ENCODE data around the gene HS3ST6. TPM values are rescaled to one million over a fixed set of nuclear protein-coding genes. Genes with fewer than 3 reads are reported as not detected.
A peak's percentile ranks its signal among the peaks of the same experiment; 100 is the strongest.

HS3ST6 gene
- total RNA-seq, 1 experiment from 2014 or later: not detected

- H3F3A ChIP-seq (ENCODE audit: low read length, unreplicated experiment): no peaks in the 10 kb centered on the region
- no TSS peak for BruUV-seq (replicated peaks)
- no peak overlapping the region for H3K9ac ChIP-seq (ENCODE audit: low read length)
- no peaks in the 10 kb centered on the region for H3K9me2 ChIP-seq (replicated peaks; ENCODE audit: low read length)
- POLR2A ChIA-PET (ENCODE audit: unreplicated experiment): no interaction called here
- no peaks in the 10 kb centered on the region for H3K9me3 ChIP-seq (ENCODE audit: low read length)
- no peak overlapping the region for H3K4me3 ChIP-seq (ENCODE audit: low read length)
- TF ChIP-seq EZH2 (IDR thresholded peaks at IDR 0.05; ENCODE audit: low read length, unreplicated experiment): no peak
- H3K27me3 ChIP-seq (ENCODE audit: low read length): peaks cover 17% of the 10 kb centered on the region
- H3K79me2 ChIP-seq (ENCODE audit: low read length): no peaks in the 10 kb centered on the region
- no peak overlapping the region for H2AFZ ChIP-seq (ENCODE audit: low read length)
- no peak overlapping the region for H3K4me2 ChIP-seq (ENCODE audit: low read length)
- no peaks in the 10 kb centered on the region for H3K36me3 ChIP-seq (ENCODE audit: low read depth, low read length)
- ATAC-seq (no peak), DNase-seq (no peak)
- peaks cover 6% of the 10 kb centered on the region; the same call in 1 of the 2 replicates for H3K4me1 ChIP-seq (ENCODE audit: insufficient read depth, low read length)
- no peak overlapping the region for H3K27ac ChIP-seq (ENCODE audit: low read length)
- CTCF ChIA-PET: no interaction called here
- intact Hi-C loops (cut with micrococcal nuclease): no loop called here
- no peaks in the 10 kb centered on the region for H4K20me1 ChIP-seq (ENCODE audit: low read length)
These were observed 5.9 kb upstream of the HS3ST6 start for GRCh38 chr16:1924095-1924494.

DNA sequence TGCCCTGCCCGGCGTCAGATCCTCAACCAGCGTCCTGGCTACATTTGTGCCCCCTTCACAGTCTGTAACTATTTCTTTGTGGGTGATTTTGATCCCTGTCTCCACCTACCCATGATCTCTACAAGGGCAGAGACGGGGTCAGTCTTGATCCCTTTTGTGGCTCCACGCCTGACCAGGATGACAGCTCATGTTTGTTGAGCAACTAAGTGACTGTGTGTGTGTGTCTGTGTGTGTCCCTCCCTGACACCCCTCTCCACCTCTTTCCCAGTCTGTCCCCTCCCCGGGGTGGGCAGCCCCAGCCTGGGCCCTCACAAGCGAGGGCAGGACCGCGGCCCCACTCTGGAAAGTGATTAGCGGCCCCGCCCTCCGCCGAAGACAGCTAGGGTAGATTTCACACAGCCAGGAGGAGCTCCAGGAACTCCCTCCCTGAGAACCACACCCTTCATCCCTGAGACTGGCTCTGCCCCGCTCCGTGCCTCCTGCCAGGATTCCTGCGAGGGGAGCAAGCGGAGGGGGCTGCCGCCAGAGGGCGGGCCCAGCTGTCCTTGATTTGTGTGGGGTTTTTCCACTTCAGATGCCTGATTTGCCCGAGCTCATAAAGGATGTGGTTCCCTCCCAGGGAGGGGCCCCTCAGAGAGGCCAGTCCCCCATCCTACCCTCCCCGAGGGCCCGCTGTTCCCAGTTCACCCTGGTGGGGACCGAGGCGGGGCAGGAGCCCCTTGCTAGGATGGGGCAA is 5.3 kb upstream of the HS3ST6 start:
- peaks cover 23% of the 10 kb centered on the region for H3K27me3 ChIP-seq (ENCODE audit: low read length)
- H3F3A ChIP-seq (ENCODE audit: low read length, unreplicated experiment): no peaks in the 10 kb centered on the region
- H3K4me1 ChIP-seq (ENCODE audit: insufficient read depth, low read length): peaks cover 6% of the 10 kb centered on the region; the same call in 1 of the 2 replicates
- no peak overlapping the region for H3K27ac ChIP-seq (ENCODE audit: low read length)
- peak; percentile 46 for DNase-seq
- no peaks in the 10 kb centered on the region for H4K20me1 ChIP-seq (ENCODE audit: low read length)
- ChIA-PET POLR2A (ENCODE audit: unreplicated experiment) (no interaction called here), CTCF (no interaction called here)
- intact Hi-C loops (cut with micrococcal nuclease): no loop called here
- H3K4me3 ChIP-seq (ENCODE audit: low read length): no peak overlapping the region
- no peak for TF ChIP-seq EZH2phosphoT487 (IDR thresholded peaks at IDR 0.05; ENCODE audit: borderline replicate concordance, low read length)
- no peak for TF ChIP-seq EZH2 (IDR thresholded peaks at IDR 0.05; ENCODE audit: low read length, unreplicated experiment)
- peak; percentile 33 for TF ChIP-seq CTCF (conservative IDR thresholded peaks at IDR 0.05; ENCODE audit: low read depth, low read length)
- H3K9me2 ChIP-seq (replicated peaks; ENCODE audit: low read length): no peaks in the 10 kb centered on the region
- H3K9ac ChIP-seq (ENCODE audit: low read length): no peak overlapping the region
- no peak overlapping the region for H3K4me2 ChIP-seq (ENCODE audit: low read length)
- no TSS peak for BruUV-seq (replicated peaks)
- no peaks in the 10 kb centered on the region for H3K79me2 ChIP-seq (ENCODE audit: low read length)
- no peaks in the 10 kb centered on the region for H3K36me3 ChIP-seq (ENCODE audit: low read depth, low read length)
- no peaks in the 10 kb centered on the region for H3K9me3 ChIP-seq (ENCODE audit: low read length)
- peak; percentile 65; the same call in 1 of the 2 replicates for ATAC-seq
- H2AFZ ChIP-seq (ENCODE audit: low read length): no peak overlapping the region

DNA sequence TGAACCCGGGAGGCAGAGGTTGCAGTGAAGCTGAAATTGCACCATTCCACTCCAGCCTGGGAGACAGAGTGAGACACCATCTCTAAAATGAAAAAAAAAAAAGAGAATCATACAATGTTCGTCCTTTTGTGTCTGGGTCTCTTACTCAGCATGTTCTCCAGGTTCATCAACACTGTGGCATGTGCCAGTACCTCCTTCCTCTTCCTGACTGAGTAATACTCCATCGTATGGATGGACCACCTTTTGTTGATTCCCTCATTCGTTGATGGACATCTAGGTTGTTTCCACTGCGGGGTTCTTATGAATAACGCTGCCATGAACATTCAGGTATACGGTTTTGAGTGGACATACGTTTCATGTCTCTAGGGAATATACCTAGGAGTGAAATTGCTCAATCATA is 4.1 kb upstream of the HS3ST6 start:
- H3K4me3 ChIP-seq (ENCODE audit: low read length): no peak overlapping the region
- CTCF ChIA-PET: no interaction called here
- BruUV-seq (replicated peaks): no TSS peak
- no peaks in the 10 kb centered on the region for H3K9me3 ChIP-seq (ENCODE audit: low read length)
- no peak overlapping the region for H3K9ac ChIP-seq (ENCODE audit: low read length)
- no peaks in the 10 kb centered on the region for H4K20me1 ChIP-seq (ENCODE audit: low read length)
- H3K27ac ChIP-seq (ENCODE audit: low read length): no peak overlapping the region
- H3K27me3 ChIP-seq (ENCODE audit: low read length): peaks cover 29% of the 10 kb centered on the region
- ATAC-seq: no peak
- no peaks in the 10 kb centered on the region for H3K36me3 ChIP-seq (ENCODE audit: low read depth, low read length)
- intact Hi-C loops (cut with micrococcal nuclease): no loop called here
- H3K79me2 ChIP-seq (ENCODE audit: low read length): no peaks in the 10 kb centered on the region
- DNase-seq: no peak
- no peak for TF ChIP-seq CTCF (conservative IDR thresholded peaks at IDR 0.05; ENCODE audit: low read depth, low read length)
- TF ChIP-seq EZH2 (IDR thresholded peaks at IDR 0.05; ENCODE audit: low read length, unreplicated experiment): no peak
- TF ChIP-seq EZH2phosphoT487 (IDR thresholded peaks at IDR 0.05; ENCODE audit: borderline replicate concordance, low read length): no peak
- H3K4me1 ChIP-seq (ENCODE audit: insufficient read depth, low read length): peaks cover 6% of the 10 kb centered on the region; the same call in 1 of the 2 replicates
- no peak overlapping the region for H3K4me2 ChIP-seq (ENCODE audit: low read length)
- H3F3A ChIP-seq (ENCODE audit: low read length, unreplicated experiment): no peaks in the 10 kb centered on the region
- H2AFZ ChIP-seq (ENCODE audit: low read length): no peak overlapping the region
- POLR2A ChIA-PET (ENCODE audit: unreplicated experiment): no interaction called here
- no peaks in the 10 kb centered on the region for H3K9me2 ChIP-seq (replicated peaks; ENCODE audit: low read length)
